Measurements from ENCODE around the gene ETS2.

ETS2 gene

DNA sequence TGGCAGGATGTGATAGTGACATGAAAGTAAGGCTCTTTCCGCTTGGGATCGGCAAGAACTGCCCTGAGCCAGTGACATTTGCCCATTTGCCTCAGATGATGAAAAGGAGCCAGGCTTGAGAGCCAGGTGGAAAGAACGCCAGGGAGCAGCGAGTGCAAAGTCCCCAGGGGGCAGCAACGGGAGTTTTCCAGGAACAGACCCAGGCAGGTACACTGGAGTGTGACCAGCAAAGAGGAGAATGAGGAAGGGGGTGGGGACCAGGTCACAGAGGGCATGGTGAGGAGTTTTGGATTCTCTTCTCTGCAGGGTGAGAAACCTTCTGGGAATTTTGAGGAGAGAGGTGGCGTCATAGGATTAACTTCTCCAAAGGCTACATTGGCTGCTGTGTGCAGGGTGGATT is 10.8 kb upstream of the ETS2 start:
- Histone ChIP-seq H3K9me3 (ENCODE audit: low read length) (no peaks in the 10 kb centered on the region), H3K9ac (ENCODE audit: low read length) (no peak overlapping the region), H3K4me1 (ENCODE audit: insufficient read depth, low read length) (no peaks in the 10 kb centered on the region), H3K27me3 (ENCODE audit: control insufficient read depth in 1 of 2, insufficient read depth in 2 of 2, low read length in 2 of 2) (no peaks in the 10 kb centered on the region), H3K36me3 (ENCODE audit: insufficient read depth, low read length) (no peaks in the 10 kb centered on the region), H3K4me3 (ENCODE audit: low read depth in 1 of 2, low read length in 2 of 2) (no peak overlapping the region), H3K27ac (ENCODE audit: low read depth, low read length) (no peak overlapping the region)

DNA sequence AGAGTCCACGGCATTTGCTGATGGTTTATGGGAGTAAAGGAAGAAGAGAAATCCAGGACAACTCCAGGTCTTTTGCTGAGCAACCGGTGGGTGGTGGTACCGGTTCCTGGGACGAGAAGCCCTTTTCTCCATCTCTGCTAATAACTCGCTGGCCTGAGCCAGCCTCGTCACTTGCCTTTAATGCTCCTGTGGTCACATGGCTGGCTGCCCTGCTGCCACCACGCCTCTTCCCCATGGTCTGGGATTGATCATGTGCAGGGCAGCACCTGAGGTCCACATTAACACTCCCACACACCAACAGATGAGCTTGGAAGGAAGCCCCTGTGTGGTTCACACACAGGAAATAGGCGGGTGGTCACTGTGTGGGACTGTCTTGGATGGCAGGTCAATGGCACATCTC is 10.3 kb upstream of the ETS2 start:
- Histone ChIP-seq H3K4me1 (ENCODE audit: insufficient read depth, low read length) (no peaks in the 10 kb centered on the region), H3K27ac (ENCODE audit: low read depth, low read length) (no peak overlapping the region), H3K9ac (ENCODE audit: low read length) (no peak overlapping the region), H3K36me3 (ENCODE audit: insufficient read depth, low read length) (no peaks in the 10 kb centered on the region), H3K4me3 (ENCODE audit: low read depth in 1 of 2, low read length in 2 of 2) (no peak overlapping the region), H3K9me3 (ENCODE audit: low read length) (no peaks in the 10 kb centered on the region), H3K27me3 (ENCODE audit: control insufficient read depth in 1 of 2, insufficient read depth in 2 of 2, low read length in 2 of 2) (no peaks in the 10 kb centered on the region)

DNA sequence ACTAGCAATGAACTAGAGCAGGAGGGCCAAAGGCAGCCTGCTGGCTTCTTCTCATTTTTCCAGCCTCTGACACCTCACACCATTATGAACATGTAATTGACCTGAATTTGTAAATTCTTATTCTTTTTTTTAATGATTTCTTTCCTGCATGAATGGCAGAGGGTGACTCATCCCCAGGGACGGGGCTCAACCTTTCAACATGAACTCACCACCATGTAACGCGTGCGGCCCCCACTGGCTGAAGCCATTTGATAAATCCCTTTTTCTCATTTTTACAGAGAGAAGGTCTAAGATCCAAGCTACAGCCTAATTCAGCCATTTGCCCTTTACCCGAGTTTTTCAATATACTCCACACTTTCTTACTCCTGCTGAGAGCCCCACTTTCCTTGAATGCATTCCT is 9.3 kb upstream of the ETS2 start:
- Histone ChIP-seq H3K27me3 (ENCODE audit: control insufficient read depth in 1 of 2, insufficient read depth in 2 of 2, low read length in 2 of 2) (no peaks in the 10 kb centered on the region), H3K4me3 (ENCODE audit: low read depth in 1 of 2, low read length in 2 of 2) (no peak overlapping the region), H3K4me1 (ENCODE audit: insufficient read depth, low read length) (no peaks in the 10 kb centered on the region), H3K36me3 (ENCODE audit: insufficient read depth, low read length) (no peaks in the 10 kb centered on the region), H3K9ac (ENCODE audit: low read length) (no peak overlapping the region), H3K9me3 (ENCODE audit: low read length) (no peaks in the 10 kb centered on the region), H3K27ac (ENCODE audit: low read depth, low read length) (no peak overlapping the region)

DNA sequence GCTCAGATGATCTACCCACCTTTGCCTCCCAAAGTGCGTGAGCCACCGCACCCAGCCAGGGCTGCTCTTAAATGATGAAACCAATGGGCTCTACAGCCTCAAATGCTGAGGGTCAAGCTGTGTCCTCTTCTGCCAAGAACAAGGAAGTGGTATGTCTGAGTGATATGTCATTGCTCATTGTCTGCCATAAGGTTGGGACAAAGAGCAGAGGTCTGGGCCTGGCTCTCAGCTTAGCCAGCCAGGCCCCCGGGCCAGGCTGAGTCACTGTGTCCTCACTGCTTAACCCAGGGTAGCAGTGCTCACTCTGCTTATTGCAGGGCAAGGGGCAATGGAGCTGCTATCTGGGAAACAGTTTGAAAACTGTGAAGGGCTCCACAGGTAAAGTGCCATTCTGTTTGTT is 8.3 kb upstream of the ETS2 start:
- H3K4me3 ChIP-seq (ENCODE audit: low read depth in 1 of 2, low read length in 2 of 2) = no peak overlapping the region
- no peaks in the 10 kb centered on the region for H3K9me3 ChIP-seq (ENCODE audit: low read length)
- H3K9ac ChIP-seq (ENCODE audit: low read length) = no peak overlapping the region
- H3K27me3 ChIP-seq (ENCODE audit: control insufficient read depth in 1 of 2, insufficient read depth in 2 of 2, low read length in 2 of 2) = no peaks in the 10 kb centered on the region
- no peaks in the 10 kb centered on the region for H3K36me3 ChIP-seq (ENCODE audit: insufficient read depth, low read length)
- no peaks in the 10 kb centered on the region for H3K4me1 ChIP-seq (ENCODE audit: insufficient read depth, low read length)
- no peak overlapping the region for H3K27ac ChIP-seq (ENCODE audit: low read depth, low read length)

DNA sequence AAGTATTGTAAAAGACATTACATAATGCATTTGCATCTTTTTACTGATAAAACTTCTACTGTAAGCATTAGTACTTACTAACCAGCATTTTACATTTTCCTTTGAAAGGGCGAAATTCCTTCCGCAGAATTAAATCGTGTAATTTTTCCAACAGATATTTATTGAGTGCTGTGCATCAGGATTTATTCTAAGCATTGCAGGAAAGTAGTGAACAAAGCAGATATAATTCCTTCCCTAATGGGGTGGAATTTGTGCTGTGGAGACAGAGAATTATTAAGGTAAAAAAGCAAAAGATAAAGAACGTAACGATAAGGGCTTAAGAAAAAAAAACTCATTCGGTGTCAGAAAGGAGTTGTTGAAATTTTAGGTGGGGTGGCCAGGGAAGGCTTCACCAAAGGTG is 7.6 kb upstream of the ETS2 start:
- Histone ChIP-seq H3K36me3 (ENCODE audit: insufficient read depth, low read length) (no peaks in the 10 kb centered on the region), H3K27ac (ENCODE audit: low read depth, low read length) (no peak overlapping the region), H3K27me3 (ENCODE audit: control insufficient read depth in 1 of 2, insufficient read depth in 2 of 2, low read length in 2 of 2) (no peaks in the 10 kb centered on the region), H3K4me3 (ENCODE audit: low read depth in 1 of 2, low read length in 2 of 2) (no peak overlapping the region), H3K9ac (ENCODE audit: low read length) (no peak overlapping the region), H3K4me1 (ENCODE audit: insufficient read depth, low read length) (no peaks in the 10 kb centered on the region), H3K9me3 (ENCODE audit: low read length) (no peaks in the 10 kb centered on the region)

DNA sequence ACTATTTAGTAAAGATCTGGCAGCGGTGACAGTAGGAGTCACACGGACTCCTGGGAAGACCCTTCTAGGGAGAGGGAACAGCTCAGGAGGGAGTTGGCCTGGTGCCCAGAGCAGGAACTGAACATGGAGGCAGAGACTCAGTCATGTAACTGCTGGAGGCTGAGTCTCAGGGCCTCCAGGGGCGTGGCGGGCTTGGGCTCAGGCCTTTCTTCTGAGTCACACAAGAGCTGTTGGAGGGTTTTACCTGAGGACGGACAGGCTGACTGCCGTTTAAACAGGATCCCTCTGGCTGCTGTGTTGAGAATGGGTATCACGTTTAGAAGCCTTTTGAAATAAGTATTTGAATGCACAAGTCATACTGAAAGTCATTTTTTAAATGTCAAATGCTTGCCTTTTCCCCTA is 7.2 kb upstream of the ETS2 start:
- no peak overlapping the region for H3K4me3 ChIP-seq (ENCODE audit: low read depth in 1 of 2, low read length in 2 of 2)
- H3K27me3 ChIP-seq (ENCODE audit: control insufficient read depth in 1 of 2, insufficient read depth in 2 of 2, low read length in 2 of 2) = no peaks in the 10 kb centered on the region
- no peak overlapping the region for H3K27ac ChIP-seq (ENCODE audit: low read depth, low read length)
- H3K4me1 ChIP-seq (ENCODE audit: insufficient read depth, low read length) = no peaks in the 10 kb centered on the region
- no peaks in the 10 kb centered on the region for H3K9me3 ChIP-seq (ENCODE audit: low read length)
- H3K9ac ChIP-seq (ENCODE audit: low read length) = no peak overlapping the region
- H3K36me3 ChIP-seq (ENCODE audit: insufficient read depth, low read length) = no peaks in the 10 kb centered on the region

DNA sequence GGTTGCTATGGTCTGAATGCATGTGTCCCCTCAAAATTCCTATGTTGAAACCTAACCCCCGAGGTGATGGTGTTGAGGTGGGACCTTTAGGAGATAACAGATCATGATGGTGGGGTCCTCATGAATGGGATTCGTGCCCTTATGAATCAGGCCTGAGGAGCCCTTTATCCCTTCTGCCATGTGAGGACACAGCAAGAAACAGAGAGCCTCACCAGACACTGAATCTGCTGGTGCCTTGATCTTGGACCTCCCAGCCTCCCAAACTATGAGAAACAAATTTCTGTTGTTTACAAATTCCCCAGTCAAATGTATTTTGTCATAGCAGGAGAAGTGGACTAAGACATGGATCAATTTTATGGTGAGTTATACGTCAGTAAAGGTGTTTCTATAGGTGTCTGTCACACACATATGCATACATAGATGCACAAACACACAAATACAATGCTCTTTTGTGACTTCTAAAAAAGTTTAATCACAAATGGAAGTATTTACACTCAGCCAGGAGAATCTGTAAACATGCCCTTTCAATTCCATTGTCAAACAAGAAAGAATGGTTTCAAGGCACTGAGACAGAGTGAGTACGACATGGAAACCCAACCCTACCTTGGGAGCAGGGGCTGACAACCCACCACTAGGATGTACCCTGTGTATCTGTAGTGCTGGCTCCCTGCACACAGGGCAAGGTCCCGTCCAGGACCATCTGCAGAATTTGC is 5.5 kb upstream of the ETS2 start:
- Histone ChIP-seq H3K27me3 (ENCODE audit: control insufficient read depth in 1 of 2, insufficient read depth in 2 of 2, low read length in 2 of 2) (no peaks in the 10 kb centered on the region), H3K4me3 (ENCODE audit: low read depth in 1 of 2, low read length in 2 of 2) (no peak overlapping the region), H3K9ac (ENCODE audit: low read length) (no peak overlapping the region), H3K9me3 (ENCODE audit: low read length) (no peaks in the 10 kb centered on the region), H3K36me3 (ENCODE audit: insufficient read depth, low read length) (no peaks in the 10 kb centered on the region), H3K27ac (ENCODE audit: low read depth, low read length) (no peak overlapping the region), H3K4me1 (ENCODE audit: insufficient read depth, low read length) (no peaks in the 10 kb centered on the region)

DNA sequence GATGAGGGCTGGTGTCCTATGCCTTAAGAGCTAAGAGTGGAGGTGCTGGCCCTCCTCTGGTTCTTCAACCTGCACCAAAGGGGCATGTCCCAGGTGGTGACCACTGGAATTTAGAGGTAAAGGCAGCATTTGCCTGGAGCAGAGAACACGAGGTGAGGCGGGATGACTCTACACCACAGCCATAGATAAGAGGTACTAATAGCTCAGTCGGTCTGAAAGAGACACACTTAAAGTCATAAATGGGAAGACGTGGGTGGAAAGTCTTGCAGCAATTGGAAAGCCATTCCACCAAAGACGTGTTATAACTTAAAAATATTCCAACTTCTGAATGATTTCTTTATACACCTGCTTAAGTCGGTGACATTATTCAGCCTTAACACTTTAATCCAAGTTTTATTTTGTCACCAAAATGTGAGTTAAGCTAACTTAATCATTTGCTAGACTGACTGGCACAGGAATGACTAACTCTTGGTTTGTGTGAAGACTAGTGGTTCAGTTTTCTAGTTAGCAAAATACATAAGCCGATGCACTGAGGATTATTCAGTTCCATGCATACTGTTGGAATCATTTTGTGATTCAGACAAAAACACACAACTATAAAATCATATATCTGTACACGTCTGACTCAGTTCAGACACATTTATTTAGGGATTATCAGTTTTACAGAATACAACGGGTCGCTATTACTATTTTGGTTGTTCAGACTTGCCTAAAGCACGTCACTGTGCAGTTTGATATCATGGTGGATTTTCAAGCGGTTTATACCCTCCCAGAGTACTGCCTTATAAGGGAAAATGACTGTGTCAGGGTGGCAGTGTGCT is 4.6 kb upstream of the ETS2 start:
- H3K27me3 ChIP-seq (ENCODE audit: control insufficient read depth in 1 of 2, insufficient read depth in 2 of 2, low read length in 2 of 2) = no peaks in the 10 kb centered on the region
- no peak overlapping the region for H3K4me3 ChIP-seq (ENCODE audit: low read depth in 1 of 2, low read length in 2 of 2)
- H3K36me3 ChIP-seq (ENCODE audit: insufficient read depth, low read length) = no peaks in the 10 kb centered on the region
- no peaks in the 10 kb centered on the region for H3K9me3 ChIP-seq (ENCODE audit: low read length)
- no peak overlapping the region for H3K27ac ChIP-seq (ENCODE audit: low read depth, low read length)
- H3K4me1 ChIP-seq (ENCODE audit: insufficient read depth, low read length) = no peaks in the 10 kb centered on the region
- H3K9ac ChIP-seq (ENCODE audit: low read length) = no peak overlapping the region

DNA sequence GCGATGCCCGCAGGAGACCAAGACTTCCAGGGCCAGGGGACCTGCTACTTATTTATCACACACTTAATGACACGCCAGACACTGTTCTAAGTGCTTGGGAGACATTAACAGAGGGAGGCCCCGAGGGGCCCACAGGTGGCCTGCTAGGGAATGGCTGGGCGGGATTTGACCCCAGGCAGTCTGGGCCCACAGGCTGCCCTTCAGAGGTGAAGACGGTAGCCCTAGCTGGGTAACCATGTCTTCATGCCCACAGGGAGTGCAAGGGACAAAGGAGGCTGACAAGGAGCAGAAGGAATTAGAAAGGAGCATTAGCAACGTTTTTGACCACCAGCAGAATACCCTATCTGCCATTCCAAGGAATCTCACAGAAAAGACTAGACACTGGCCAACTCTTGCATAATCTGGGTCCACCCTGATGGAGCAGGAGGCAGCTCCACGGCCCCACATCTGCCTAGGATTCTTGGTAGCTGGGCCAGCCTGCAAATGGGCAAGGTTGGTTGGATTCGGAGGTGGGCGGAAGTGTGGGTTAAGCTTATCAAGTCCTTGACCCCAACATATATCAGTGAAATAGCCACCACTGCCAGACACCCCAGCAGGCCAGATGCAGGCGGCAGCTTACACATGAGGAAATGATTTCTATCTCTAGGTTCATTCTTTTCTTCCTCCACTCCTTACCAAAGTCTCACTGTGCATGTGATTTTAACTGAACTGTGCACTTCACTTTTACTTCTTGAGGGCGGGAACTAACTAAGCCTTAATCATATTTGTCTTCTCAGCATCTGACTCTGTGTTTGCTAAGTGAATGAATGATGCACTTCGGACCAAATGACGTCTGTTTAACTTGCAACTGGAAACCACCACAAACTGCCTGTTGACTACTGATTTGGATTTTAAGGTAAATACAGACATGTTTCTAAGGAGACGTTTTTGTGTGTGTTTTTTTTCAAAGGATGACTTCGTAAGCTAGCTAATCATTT is 3.4 kb upstream of the ETS2 start:
- H3K27ac ChIP-seq (ENCODE audit: low read depth, low read length) = no peak overlapping the region
- H3K36me3 ChIP-seq (ENCODE audit: insufficient read depth, low read length) = no peaks in the 10 kb centered on the region
- H3K27me3 ChIP-seq (ENCODE audit: control insufficient read depth in 1 of 2, insufficient read depth in 2 of 2, low read length in 2 of 2) = no peaks in the 10 kb centered on the region
- H3K4me3 ChIP-seq (ENCODE audit: low read depth in 1 of 2, low read length in 2 of 2) = no peak overlapping the region
- H3K4me1 ChIP-seq (ENCODE audit: insufficient read depth, low read length) = no peaks in the 10 kb centered on the region
- no peaks in the 10 kb centered on the region for H3K9me3 ChIP-seq (ENCODE audit: low read length)
- no peak overlapping the region for H3K9ac ChIP-seq (ENCODE audit: low read length)

DNA sequence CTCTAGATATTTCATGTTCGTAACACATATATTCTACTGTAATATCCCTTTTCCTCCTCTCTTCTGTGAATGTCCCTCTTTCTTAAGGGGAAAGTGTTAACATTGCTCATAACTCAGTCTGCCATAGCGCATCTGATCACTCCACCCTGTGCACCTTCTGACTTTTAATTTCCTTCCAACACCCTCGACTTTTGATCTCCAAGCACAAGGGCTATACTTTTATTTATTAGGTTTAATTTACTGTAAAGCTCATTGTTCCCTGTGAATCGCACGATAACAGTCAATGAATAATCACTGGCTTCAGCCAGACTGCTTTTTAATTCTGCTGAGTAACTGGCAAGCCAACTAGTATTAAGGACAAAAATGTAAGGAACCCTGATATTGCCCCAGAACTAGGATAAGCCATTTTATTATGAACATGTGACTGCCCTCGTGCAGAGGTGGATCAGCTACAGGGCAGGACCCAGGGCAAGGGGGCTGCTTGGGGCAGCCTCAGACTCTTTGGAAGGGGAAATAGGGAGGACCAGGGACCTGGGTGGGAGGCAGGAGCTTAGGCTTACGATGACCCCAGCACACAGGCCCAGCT is 2.6 kb upstream of the ETS2 start:
- Histone ChIP-seq H3K9me3 (ENCODE audit: low read length) (no peaks in the 10 kb centered on the region), H3K27me3 (ENCODE audit: control insufficient read depth in 1 of 2, insufficient read depth in 2 of 2, low read length in 2 of 2) (no peaks in the 10 kb centered on the region), H3K4me1 (ENCODE audit: insufficient read depth, low read length) (peaks cover 7% of the 10 kb centered on the region), H3K36me3 (ENCODE audit: insufficient read depth, low read length) (peaks cover under 1% of the 10 kb centered on the region), H3K4me3 (ENCODE audit: low read depth in 1 of 2, low read length in 2 of 2) (no peak overlapping the region), H3K9ac (ENCODE audit: low read length) (no peak overlapping the region), H3K27ac (ENCODE audit: low read depth, low read length) (no peak overlapping the region)

All from muscle layer of colon (tissue), 2 donors.